Activated CD8-positive, alpha-beta T cell treated with anti-CD3 and anti-CD28 coated beads for 36 hours (primary cell): ENCODE data around the gene IFT74. TPM values are rescaled to one million over a fixed set of nuclear protein-coding genes. Genes with fewer than 3 reads are reported as not detected.

Experiments used
- ATAC-seq: fragments of 200-7000 bp; cut with Tn5 transposase; one replicate; pipeline ENCODE4 v1.10.0; 2021; ENCODE audit warnings: mild to moderate bottlenecking, moderate library complexity
- CTCF ChIA-PET: fragments of 350-600 bp; sonication (Branson Sonifier 250); formaldehyde crosslinking; loops from one replicate; lab custom pipeline; 2021; ENCODE audit warnings: antibody characterized with exemption; lab: Charles Lee
- POLR2A ChIA-PET: fragments of 350-600 bp; sonication (Branson Sonifier 250); formaldehyde crosslinking; loops from one replicate; lab custom pipeline; 2021; ENCODE audit warnings: antibody characterized with exemption; lab: Charles Lee
- DNase-seq: peaks from one replicate; pipeline ENCODE4 v3.0.0-alpha.2; 2020
- H3K27ac Mint-ChIP-seq: one replicate; pipeline ENCODE4 v1.8.0; 2021; ENCODE audit warnings: mild to moderate bottlenecking, mixed read lengths
- H3K27me3 Mint-ChIP-seq: one replicate; pipeline ENCODE4 v1.8.0; 2021; ENCODE audit warnings: mixed read lengths
- H3K36me3 Mint-ChIP-seq: one replicate; pipeline ENCODE4 v1.8.0; 2021; ENCODE audit warnings: low read depth, mixed read lengths
- H3K4me1 Mint-ChIP-seq: one replicate; pipeline ENCODE4 v1.8.0; 2021; ENCODE audit warnings: low read depth, mixed read lengths
- H3K4me3 Mint-ChIP-seq: one replicate; pipeline ENCODE4 v1.8.0; 2021; ENCODE audit warnings: mild to moderate bottlenecking, moderate library complexity, mixed read lengths
- H3K9me3 Mint-ChIP-seq: one replicate; pipeline ENCODE4 v1.8.0; 2021; ENCODE audit warnings: mixed read lengths
- CTCF ChIP-seq: fragments of 200-600 bp; IDR thresholded peaks from one replicate; pipeline ENCODE4 v1.8.0; 2022; ENCODE audit warnings: antibody characterized with exemption, mild to moderate bottlenecking
- intact Hi-C: fragments of 100-400 bp; cut with micrococcal nuclease; formaldehyde crosslinking; loops from one replicate; pipeline ENCODE4 v1.10.0; 2022
- total RNA-seq, 2 experiments: library from RNA; stranded (reverse); gene quantifications; one replicate each; pipeline ENCODE4 v1.2.3, GENCODE V29; 2021

Gene IFT74
- total RNA-seq, 2 experiments from 2014 or later = 9.1 to 9.2 TPM

GRCh38 chr9:27112235-27112634 lies 156.0 kb downstream of the IFT74 start:
- Mint-ChIP-seq H3K4me1 (no peaks in the 10 kb centered on the region), H3K4me3 (no peak overlapping the region), H3K27ac (no peak overlapping the region), H3K9me3 (no peaks in the 10 kb centered on the region), H3K36me3 (no peaks in the 10 kb centered on the region), H3K27me3 (no peaks in the 10 kb centered on the region)
- no peak for DNase-seq
- no peak for TF ChIP-seq CTCF
- no peak for ATAC-seq
- ChIA-PET CTCF (no interaction called here), POLR2A (no interaction called here)
- intact Hi-C loops = loop anchor here (2.0 kb wide), 1 partner anchor 21 kb away; no protein-coding TSS in a partner anchor

Other genes with a start within 250 kb of the IFT74 start
- gene CAAP1, start 63.6 kb upstream of the IFT74 start, total RNA-seq = 10 to 100 TPM; 16.8 to 19.0 TPM
- gene PLAA, start 9.2 kb upstream of the IFT74 start, total RNA-seq = 10 to 100 TPM; 29.8 to 31.9 TPM
- gene LRRC19, start 49.3 kb downstream of the IFT74 start, total RNA-seq = not detected
- not detected for gene TEK, start 152.8 kb downstream of the IFT74 start, total RNA-seq